Naive thymus-derived CD4-positive, alpha-beta T cell (primary cell): ENCODE data around the gene MAP3K1. TPM values are rescaled to one million over a fixed set of nuclear protein-coding genes. Genes with fewer than 3 reads are reported as not detected.

Experiments used
- ATAC-seq: fragments of 150-1000 bp; cut with Tn5 transposase; 2 replicates; pipeline ENCODE4 v1.10.0; 2021; ENCODE audit warnings: mild to moderate bottlenecking, moderate library complexity
- CTCF ChIA-PET: fragments of 350-600 bp; sonication (Branson Sonifier 250); formaldehyde crosslinking; loops from one replicate; lab custom pipeline; 2021; ENCODE audit warnings: antibody characterized with exemption; lab: Charles Lee
- POLR2A ChIA-PET: fragments of 350-600 bp; sonication (Branson Sonifier 250); formaldehyde crosslinking; loops from one replicate; lab custom pipeline; 2021; ENCODE audit warnings: antibody characterized with exemption, inconsistent platforms; lab: Charles Lee
- DNase-seq, 9 donors: peaks; one replicate each; pipeline versions ENCODE4 v3.0.0 to v3.0.0-alpha.2; 2020 to 2022; ENCODE audit warnings: mixed read lengths in 1 of 9
- H3K27ac ChIP-seq: one replicate; pipeline ENCODE4 v1.7.0; 2013; ENCODE audit warnings: mild to moderate bottlenecking, low read depth, low read length, moderate library complexity
- H3K27me3 ChIP-seq, 2 donors: one replicate each; pipeline ENCODE4 v1.7.0; 2013; ENCODE audit warnings: low read length in 2 of 2, mild to moderate bottlenecking in 2 of 2, moderate library complexity in 2 of 2; ENCODE audit not compliant: control insufficient read depth in 2 of 2, insufficient read depth in 2 of 2
- H3K36me3 ChIP-seq, 3 experiments: 1 replicate in 2 of 3; 2 replicates in 1 of 3; pipeline ENCODE4 v1.7.0; 2013; ENCODE audit warnings: low read length in 3 of 3, mild to moderate bottlenecking in 3 of 3, moderate library complexity in 1 of 3; ENCODE audit not compliant: insufficient read depth in 3 of 3, control insufficient read depth in 2 of 3
- H3K4me1 ChIP-seq, 2 donors: one replicate each; pipeline ENCODE4 v1.7.0; 2013; ENCODE audit warnings: low read length in 2 of 2, mild to moderate bottlenecking in 2 of 2, moderate library complexity in 1 of 2; ENCODE audit not compliant: control insufficient read depth in 2 of 2, insufficient read depth in 2 of 2
- H3K4me3 ChIP-seq: 2 replicates; pipeline ENCODE4 v1.7.0; 2013; ENCODE audit warnings: mild to moderate bottlenecking, low read length
- H3K9me3 ChIP-seq, 3 experiments: 1 replicate in 2 of 3; 2 replicates in 1 of 3; pipeline ENCODE4 v1.7.0; 2013; ENCODE audit warnings: low read length in 3 of 3; ENCODE audit not compliant: control insufficient read depth in 2 of 3
- H3K27ac Mint-ChIP-seq, 9 donors: one replicate each; pipeline ENCODE4 v1.8.0; 2020 to 2022; ENCODE audit warnings: mixed read lengths in 9 of 9, mild to moderate bottlenecking in 8 of 9, moderate library complexity in 5 of 9, inconsistent platforms in 2 of 9
- H3K27me3 Mint-ChIP-seq, 5 donors: one replicate each; pipeline ENCODE4 v1.8.0; 2021 to 2022; ENCODE audit warnings: mixed read lengths in 5 of 5, mild to moderate bottlenecking in 1 of 5
- H3K36me3 Mint-ChIP-seq, 5 donors: one replicate each; pipeline ENCODE4 v1.8.0; 2020 to 2022; ENCODE audit warnings: mixed read lengths in 5 of 5, mild to moderate bottlenecking in 3 of 5, inconsistent platforms in 1 of 5
- H3K4me1 Mint-ChIP-seq, 7 donors: one replicate each; pipeline ENCODE4 v1.8.0; 2020 to 2022; ENCODE audit warnings: mixed read lengths in 7 of 7, mild to moderate bottlenecking in 3 of 7, inconsistent platforms in 1 of 7
- H3K4me3 Mint-ChIP-seq, 10 donors: one replicate each; pipeline ENCODE4 v1.8.0; 2020 to 2022; ENCODE audit warnings: mild to moderate bottlenecking in 10 of 10, mixed read lengths in 10 of 10, moderate library complexity in 6 of 10, inconsistent platforms in 2 of 10
- H3K9me3 Mint-ChIP-seq, 11 donors: one replicate each; pipeline ENCODE4 v1.8.0; 2020 to 2022; ENCODE audit warnings: mixed read lengths in 11 of 11, mild to moderate bottlenecking in 4 of 11, inconsistent platforms in 1 of 11, moderate library complexity in 1 of 11
- intact Hi-C, 2 donors: fragments of 100-400 bp; cut with micrococcal nuclease; formaldehyde crosslinking; loops; one replicate each; pipeline ENCODE4 v1.15.1; 2023
- polyA plus RNA-seq, 2 donors: library from polyadenylated mRNA; unstranded; fragments of 300-500 nt; fragmentation: Illumina TruSeq; gene quantifications; one replicate each; pipeline ENCODE4 v1.2.3, GENCODE V29; 2021
- total RNA-seq, 6 experiments: library from RNA in 5 of 6; stranded (reverse) in 5 of 6; gene quantifications; 1 replicate in 5 of 6; 2 replicates in 1 of 6; pipeline ENCODE4 v1.2.3 and lab custom pipeline; 2021 to 2026

Gene MAP3K1
- total and polyA plus RNA-seq, 7 experiments from 2014 or later: 43.0 to 85.4 (median 61.8) TPM

DNA sequence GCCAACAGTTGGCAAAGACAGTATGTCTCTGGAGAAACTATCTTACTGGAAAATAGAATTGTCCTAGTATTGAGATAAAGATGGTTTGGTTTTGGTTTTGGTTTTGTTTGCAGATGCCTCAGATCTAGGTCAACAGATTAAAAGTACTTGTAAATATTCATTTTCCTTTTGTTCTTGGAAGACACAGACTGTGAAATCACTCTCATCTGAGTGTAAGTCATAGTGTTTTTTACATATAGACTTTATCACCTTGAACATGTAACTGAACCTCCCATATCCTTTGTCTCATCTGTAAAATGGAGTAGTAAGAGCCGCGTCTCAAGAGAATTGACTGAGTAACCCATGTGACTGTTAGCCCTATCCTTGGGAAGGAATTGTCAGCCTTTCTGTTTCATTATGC, 34.3 kb downstream of the MAP3K1 start:
- CTCF ChIA-PET: no interaction called here
- intact Hi-C loops: loop anchor here (2.0 to 5.0 kb wide), 2 partner anchors 13 to 577 kb away; no protein-coding TSS in a partner anchor
- H3K4me3 ChIP-seq: peak overlapping the region; percentile 17
- ATAC-seq (peak; percentile 59), DNase-seq (peak in 2 of 9 donors; percentile 10 to 25)
- POLR2A ChIA-PET: no interaction called here
- no peaks in the 10 kb centered on the region for H3K9me3 ChIP-seq
- peaks cover 50 to 90% of the 10 kb centered on the region in 2 donors for H3K4me1 ChIP-seq
- H3K36me3 Mint-ChIP-seq: peaks cover 0 to 15% (median 0%) of the 10 kb centered on the region in 5 donors
- no peak overlapping the region for H3K27ac ChIP-seq
- H3K36me3 ChIP-seq: no peaks in the 10 kb centered on the region
- no peaks in the 10 kb centered on the region for H3K27me3 ChIP-seq
- peak overlapping the region in 9 of 10 donors; percentile 44 to 72 (median 66) for H3K4me3 Mint-ChIP-seq
- peaks cover 77 to 98% (median 90%) of the 10 kb centered on the region in 7 donors for H3K4me1 Mint-ChIP-seq
- H3K27me3 Mint-ChIP-seq: no peaks in the 10 kb centered on the region
- H3K27ac Mint-ChIP-seq: peak overlapping the region; percentile 8 to 88 (median 66)
- H3K9me3 Mint-ChIP-seq: no peaks in the 10 kb centered on the region

- ATAC-seq (no peak), DNase-seq (no peak)
- Mint-ChIP-seq H3K4me1 (peaks cover 79 to 98% (median 90%) of the 10 kb centered on the region in 7 donors), H3K27ac (peak overlapping the region in 2 of 9 donors; percentile 66 to 88), H3K36me3 (peaks cover 0 to 14% (median 0%) of the 10 kb centered on the region in 5 donors), H3K4me3 (peak overlapping the region in 5 of 10 donors; percentile 8 to 73 (median 69)), H3K9me3 (no peaks in the 10 kb centered on the region), H3K27me3 (no peaks in the 10 kb centered on the region)
- Histone ChIP-seq H3K9me3 (no peaks in the 10 kb centered on the region), H3K4me3 (no peak overlapping the region), H3K27me3 (no peaks in the 10 kb centered on the region), H3K4me1 (peaks cover 43 to 88% of the 10 kb centered on the region in 2 donors), H3K36me3 (no peaks in the 10 kb centered on the region), H3K27ac (no peak overlapping the region)
- intact Hi-C loops: loop anchor here in 1 of 2 donors (5.0 kb wide), 1 partner anchor 578 kb away; no protein-coding TSS in a partner anchor
- CTCF ChIA-PET: interaction anchor here (0.9 kb wide), 1 partner anchor 650 kb away, joined by 3 read pairs; no protein-coding TSS in a partner anchor
- POLR2A ChIA-PET: no interaction called here
Observed at GRCh38 chr5:56850423-56850822, 35.1 kb downstream of the MAP3K1 start.

GRCh38 chr5:56851258-56851941, 36.1 kb downstream of the MAP3K1 start:
- Histone ChIP-seq H3K4me3 (no peak overlapping the region), H3K9me3 (no peaks in the 10 kb centered on the region), H3K27me3 (no peaks in the 10 kb centered on the region), H3K4me1 (peaks cover 40 to 82% of the 10 kb centered on the region in 2 donors), H3K27ac (peak overlapping the region; percentile 14), H3K36me3 (no peaks in the 10 kb centered on the region)
- POLR2A ChIA-PET: interaction anchor here (0.6 kb wide), 2 partner anchors 280 to 485 kb away, joined by 3 to 4 read pairs; no protein-coding TSS in a partner anchor
- DNase-seq (no peak), ATAC-seq (no peak)
- intact Hi-C loops: loop anchor here in 1 of 2 donors (5.0 kb wide), 1 partner anchor 579 kb away; no protein-coding TSS in a partner anchor
- CTCF ChIA-PET: interaction anchor here (1.9 kb wide), 1 partner anchor 14 kb away, joined by 7 read pairs; no protein-coding TSS in a partner anchor
- H3K27ac Mint-ChIP-seq: peak overlapping the region; percentile 10 to 89 (median 74)
- no peaks in the 10 kb centered on the region for H3K27me3 Mint-ChIP-seq
- H3K4me1 Mint-ChIP-seq: peaks cover 74 to 98% (median 90%) of the 10 kb centered on the region in 7 donors
- H3K9me3 Mint-ChIP-seq: no peaks in the 10 kb centered on the region
- peaks cover 0 to 14% (median 0%) of the 10 kb centered on the region in 5 donors for H3K36me3 Mint-ChIP-seq
- peak overlapping the region; percentile 3 to 73 (median 66) for H3K4me3 Mint-ChIP-seq

GRCh38 chr5:56852228-56853000, 37.1 kb downstream of the MAP3K1 start:
- no peaks in the 10 kb centered on the region for H3K9me3 Mint-ChIP-seq
- H3K4me1 Mint-ChIP-seq: peaks cover 71 to 98% (median 90%) of the 10 kb centered on the region in 7 donors
- DNase-seq (no peak), ATAC-seq (peak; percentile 48)
- H3K27me3 Mint-ChIP-seq: no peaks in the 10 kb centered on the region
- intact Hi-C loops: loop anchor here in 1 of 2 donors (2.0 to 5.0 kb wide), 2 partner anchors 34 to 580 kb away; no protein-coding TSS in a partner anchor
- H3K9me3 ChIP-seq: no peaks in the 10 kb centered on the region
- H3K36me3 Mint-ChIP-seq: peaks cover 0 to 13% (median 0%) of the 10 kb centered on the region in 5 donors
- H3K27ac Mint-ChIP-seq: peak overlapping the region; percentile 19 to 89 (median 64)
- H3K27ac ChIP-seq: no peak overlapping the region
- ChIA-PET CTCF (interaction anchor here (0.6 to 1.9 kb wide), 3 partner anchors 15 to 541 kb away, joined by 3 to 7 read pairs (median 4); no protein-coding TSS in a partner anchor), POLR2A (interaction anchor here (0.6 to 1.2 kb wide), 3 partner anchors 22 to 486 kb away, joined by 3 to 4 read pairs (median 3); no protein-coding TSS in a partner anchor)
- no peaks in the 10 kb centered on the region for H3K27me3 ChIP-seq
- peak overlapping the region; percentile 46 to 73 (median 66) for H3K4me3 Mint-ChIP-seq
- no peak overlapping the region for H3K4me3 ChIP-seq
- no peaks in the 10 kb centered on the region for H3K36me3 ChIP-seq
- peaks cover 40 to 72% of the 10 kb centered on the region in 2 donors for H3K4me1 ChIP-seq

- Histone ChIP-seq H3K4me1 (peaks cover 40 to 61% of the 10 kb centered on the region in 2 donors), H3K4me3 (no peak overlapping the region), H3K27ac (no peak overlapping the region), H3K36me3 (peaks cover 5 to 10% (median 7%) of the 10 kb centered on the region in 3 experiments), H3K27me3 (no peaks in the 10 kb centered on the region), H3K9me3 (no peaks in the 10 kb centered on the region)
- Mint-ChIP-seq H3K36me3 (peaks cover 0 to 21% (median 4%) of the 10 kb centered on the region in 5 donors), H3K4me3 (peak overlapping the region; percentile 39 to 80 (median 66)), H3K9me3 (no peaks in the 10 kb centered on the region), H3K27me3 (no peaks in the 10 kb centered on the region), H3K4me1 (peaks cover 66 to 98% (median 89%) of the 10 kb centered on the region in 7 donors), H3K27ac (peak overlapping the region; percentile 48 to 88 (median 71))
- ChIA-PET POLR2A (interaction anchor here (0.7 kb wide), 1 partner anchor 10 kb away, joined by 3 read pairs; no protein-coding TSS in a partner anchor), CTCF (interaction anchor here (0.9 kb wide), 1 partner anchor 583 kb away, joined by 3 read pairs; no protein-coding TSS in a partner anchor)
- DNase-seq: no peak
- intact Hi-C loops: loop anchor here (1.0 to 5.0 kb wide), 3 partner anchors 8 to 581 kb away; no protein-coding TSS in a partner anchor
- peak; percentile 19 for ATAC-seq
Observed at GRCh38 chr5:56853698-56854097, 38.3 kb downstream of the MAP3K1 start.
